Thoracic aorta (tissue), 2 donors: ENCODE data around the gene PAM16. TPM values are rescaled to one million over a fixed set of nuclear protein-coding genes. Genes with fewer than 3 reads are reported as not detected.
A peak's percentile ranks its signal among the peaks of the same experiment; 100 is the strongest.

ENCODE experiments used
- ATAC-seq: fragments of 150-250 bp; one replicate; pipeline ENCODE4 v1.8.0; 2017; ENCODE audit warnings: low read depth; ENCODE audit not compliant: insufficient number of reproducible peaks, low FRiP score
- DNase-seq: peaks from one replicate; pipeline ENCODE4 v3.0.0-alpha.2; 2020; ENCODE audit warnings: low spot score
- H3K27ac ChIP-seq, 2 donors: fragments of 200-600 bp; sonication (generic); 1 replicate in 1 of 2; 2 replicates in 1 of 2; pipeline ENCODE4 v1.5.1; 2016; ENCODE audit warnings: mild to moderate bottlenecking in 2 of 2, moderate library complexity in 2 of 2
- H3K27me3 ChIP-seq: fragments of 200-600 bp; sonication (generic); replicated peaks from 2 replicates; pipeline ENCODE4 v1.6.0; 2016; ENCODE audit warnings: mild to moderate bottlenecking; ENCODE audit not compliant: insufficient read depth
- H3K36me3 ChIP-seq: fragments of 200-600 bp; sonication (generic); one replicate; pipeline ENCODE4 v1.5.1; 2016
- H3K4me1 ChIP-seq, 2 donors: fragments of 200-600 bp; sonication (generic); 1 replicate in 1 of 2; 2 replicates in 1 of 2; pipeline versions ENCODE4 v1.5.1 to v1.6.0; 2016; ENCODE audit warnings: low read depth in 2 of 2, mild to moderate bottlenecking in 1 of 2; ENCODE audit not compliant: control insufficient read depth in 1 of 2
- H3K4me3 ChIP-seq: fragments of 200-600 bp; sonication (generic); 2 replicates; pipeline ENCODE4 v1.5.1; 2016; ENCODE audit warnings: mild to moderate bottlenecking
- H3K9me3 ChIP-seq: fragments of 200-600 bp; sonication (generic); 2 replicates; pipeline ENCODE4 v1.5.1; 2016
- total RNA-seq, 2 donors: library from RNA; depleted of rRNA; stranded (reverse); fragments of >200 nt; gene quantifications; one replicate each; pipeline versions ENCODE4 v1.1.0 to v1.2.3, GENCODE V29; 2016
- TF ChIP-seq, protein P1 (sequence below): fragments of 200-600 bp; sonication (generic); IDR thresholded peaks from one replicate; pipeline ENCODE4 v1.5.1; 2019; ENCODE audit warnings: antibody characterized with exemption

PAM16 gene
- total RNA-seq, 2 donors from 2014 or later = 18.4 to 21.1 TPM

DNA sequence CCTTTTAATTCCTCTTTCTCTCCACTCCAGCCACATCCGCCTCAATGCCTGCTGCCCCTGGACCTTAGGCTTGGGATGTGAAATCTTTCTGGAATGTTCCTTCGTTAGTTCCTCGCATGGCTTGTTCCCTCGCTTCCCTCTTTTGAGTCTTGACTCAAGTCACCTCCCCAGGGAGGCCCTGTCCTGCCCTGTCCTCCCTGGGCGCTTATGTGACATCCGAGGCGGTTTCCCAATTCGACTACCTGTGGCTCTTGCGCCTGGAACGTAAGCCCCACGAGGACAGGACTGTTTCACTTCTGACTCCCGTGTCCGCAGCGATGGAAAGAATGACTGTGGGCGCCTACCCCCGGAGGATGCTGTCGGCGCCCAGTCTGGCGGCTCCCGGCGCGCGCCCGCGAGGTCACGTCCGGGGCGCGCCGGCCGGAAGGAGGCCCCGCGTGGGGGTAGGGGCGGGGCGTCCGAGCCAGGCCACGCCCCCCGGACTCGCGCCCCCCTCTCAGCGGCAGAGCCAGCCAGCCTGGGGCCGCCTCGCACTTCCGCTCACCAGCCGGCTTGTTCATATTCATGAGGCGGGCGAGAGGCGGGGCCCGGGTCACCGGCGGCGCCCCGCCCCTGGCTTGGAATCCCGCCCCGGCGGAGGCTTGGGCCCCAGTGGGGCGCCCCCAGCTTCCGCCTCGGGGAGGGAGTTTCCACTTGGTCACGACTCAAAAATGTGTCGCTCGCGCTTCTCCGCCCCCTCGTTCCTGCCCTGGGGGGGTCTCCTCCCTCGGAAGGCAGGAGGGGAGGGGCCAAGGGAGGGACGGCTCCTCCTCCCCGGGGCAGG lies 43.7 kb downstream of the PAM16 start:
- peak overlapping the region; percentile 66 for H3K4me3 ChIP-seq
- ATAC-seq = peak; percentile 82
- TF ChIP-seq, protein P1, sequence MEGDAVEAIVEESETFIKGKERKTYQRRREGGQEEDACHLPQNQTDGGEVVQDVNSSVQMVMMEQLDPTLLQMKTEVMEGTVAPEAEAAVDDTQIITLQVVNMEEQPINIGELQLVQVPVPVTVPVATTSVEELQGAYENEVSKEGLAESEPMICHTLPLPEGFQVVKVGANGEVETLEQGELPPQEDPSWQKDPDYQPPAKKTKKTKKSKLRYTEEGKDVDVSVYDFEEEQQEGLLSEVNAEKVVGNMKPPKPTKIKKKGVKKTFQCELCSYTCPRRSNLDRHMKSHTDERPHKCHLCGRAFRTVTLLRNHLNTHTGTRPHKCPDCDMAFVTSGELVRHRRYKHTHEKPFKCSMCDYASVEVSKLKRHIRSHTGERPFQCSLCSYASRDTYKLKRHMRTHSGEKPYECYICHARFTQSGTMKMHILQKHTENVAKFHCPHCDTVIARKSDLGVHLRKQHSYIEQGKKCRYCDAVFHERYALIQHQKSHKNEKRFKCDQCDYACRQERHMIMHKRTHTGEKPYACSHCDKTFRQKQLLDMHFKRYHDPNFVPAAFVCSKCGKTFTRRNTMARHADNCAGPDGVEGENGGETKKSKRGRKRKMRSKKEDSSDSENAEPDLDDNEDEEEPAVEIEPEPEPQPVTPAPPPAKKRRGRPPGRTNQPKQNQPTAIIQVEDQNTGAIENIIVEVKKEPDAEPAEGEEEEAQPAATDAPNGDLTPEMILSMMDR = no peak
- H3K27me3 ChIP-seq = no peaks in the 10 kb centered on the region
- no peaks in the 10 kb centered on the region for H3K36me3 ChIP-seq
- peaks cover 0 to 8% of the 10 kb centered on the region in 2 donors for H3K4me1 ChIP-seq
- peak; percentile 77 for DNase-seq
- peak overlapping the region; percentile 76 to 80 for H3K27ac ChIP-seq
- no peaks in the 10 kb centered on the region for H3K9me3 ChIP-seq

DNA sequence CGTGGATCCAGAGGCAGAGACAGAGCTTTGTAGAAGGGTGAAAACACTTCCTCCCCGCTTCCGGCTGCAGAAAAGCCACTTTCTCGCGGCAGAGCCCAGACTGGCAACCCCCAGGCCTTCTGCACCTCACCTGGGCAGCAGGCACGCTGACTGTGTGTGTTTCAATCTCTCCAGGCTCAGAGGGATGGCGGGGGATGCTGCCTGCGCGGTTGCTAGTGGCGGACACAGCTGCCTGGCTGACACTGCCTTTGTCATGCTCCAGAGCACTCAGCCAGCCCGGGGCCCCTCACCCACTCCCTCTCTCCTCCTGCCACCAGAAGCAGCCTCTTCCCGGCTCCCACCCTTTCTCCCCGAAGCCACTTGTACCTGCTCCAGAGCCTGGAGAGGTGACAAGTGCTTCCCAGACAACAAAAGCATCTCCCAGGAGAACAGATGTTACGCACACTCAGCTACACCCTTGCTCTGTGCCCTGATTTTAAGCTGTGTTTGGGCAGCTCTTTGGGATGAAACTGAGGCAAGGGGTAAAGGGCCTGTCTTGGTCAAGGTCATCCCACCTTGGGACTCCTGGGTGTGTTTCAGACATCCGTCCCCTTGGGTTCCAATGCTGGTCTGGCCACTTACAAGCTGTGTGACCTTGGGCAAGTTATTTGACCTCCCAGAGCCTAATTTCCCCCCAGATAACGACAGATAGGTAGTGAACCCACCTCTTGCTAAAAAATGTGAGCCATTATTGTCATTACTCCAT lies 44.5 kb downstream of the PAM16 start:
- peak overlapping the region; percentile 76 to 80 for H3K27ac ChIP-seq
- H3K4me3 ChIP-seq = peak overlapping the region; percentile 66
- no peaks in the 10 kb centered on the region for H3K36me3 ChIP-seq
- DNase-seq = no peak
- ATAC-seq = no peak
- H3K9me3 ChIP-seq = no peaks in the 10 kb centered on the region
- peaks cover 0 to 8% of the 10 kb centered on the region in 2 donors for H3K4me1 ChIP-seq
- TF ChIP-seq, protein P1 = no peak
- H3K27me3 ChIP-seq = no peaks in the 10 kb centered on the region

DNA sequence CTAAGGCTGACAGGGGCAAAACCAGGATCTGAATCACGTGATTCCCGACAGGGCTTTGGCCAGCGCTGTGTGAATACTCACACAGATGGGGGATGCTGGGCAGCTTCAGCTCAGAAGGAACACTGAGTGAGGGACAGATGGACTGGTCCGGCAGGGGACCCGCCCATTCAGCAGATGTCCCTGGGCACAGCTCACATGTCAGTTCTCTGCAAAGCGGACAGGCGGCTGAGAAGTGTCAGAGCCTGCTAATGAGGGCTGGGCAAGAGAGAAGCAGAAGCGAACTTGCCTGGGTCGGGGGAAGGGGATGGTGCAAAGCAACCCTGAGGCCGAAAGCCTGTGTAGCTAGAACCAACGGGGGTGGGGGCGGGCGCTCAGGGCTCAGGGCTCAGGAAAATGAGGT lies 47.1 kb downstream of the PAM16 start:
- no peak for DNase-seq
- no peak for ATAC-seq
- H3K4me1 ChIP-seq = peaks cover 7 to 19% of the 10 kb centered on the region in 2 donors
- no peaks in the 10 kb centered on the region for H3K9me3 ChIP-seq
- H3K36me3 ChIP-seq = no peaks in the 10 kb centered on the region
- TF ChIP-seq, protein P1 = no peak
- no peak overlapping the region for H3K4me3 ChIP-seq
- no peaks in the 10 kb centered on the region for H3K27me3 ChIP-seq
- no peak overlapping the region for H3K27ac ChIP-seq

DNA sequence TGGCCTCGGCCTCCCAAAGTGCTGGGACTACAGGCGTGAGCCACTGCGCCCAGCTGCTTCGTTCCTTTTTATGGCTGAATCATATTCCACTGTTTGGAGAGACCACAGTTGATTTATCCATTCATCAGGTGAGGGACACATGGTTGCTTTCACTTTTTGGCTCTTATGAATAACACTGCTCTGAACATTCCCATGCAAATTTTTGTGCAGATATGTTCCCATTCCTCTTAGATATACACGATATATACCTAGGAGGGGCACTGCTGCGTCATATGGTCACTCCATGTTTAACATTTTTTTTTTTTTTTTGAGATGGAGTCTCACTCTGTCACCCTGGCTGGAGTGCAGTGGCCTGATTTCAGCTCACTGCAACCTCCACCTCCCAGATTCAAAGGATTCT lies 49.2 kb downstream of the PAM16 start:
- ATAC-seq (no peak), DNase-seq (no peak)
- no peak overlapping the region for H3K27ac ChIP-seq
- TF ChIP-seq, protein P1 = no peak
- no peaks in the 10 kb centered on the region for H3K27me3 ChIP-seq
- peaks cover 12 to 19% of the 10 kb centered on the region in 2 donors for H3K4me1 ChIP-seq
- H3K9me3 ChIP-seq = no peaks in the 10 kb centered on the region
- H3K36me3 ChIP-seq = no peaks in the 10 kb centered on the region
- H3K4me3 ChIP-seq = no peak overlapping the region

DNA sequence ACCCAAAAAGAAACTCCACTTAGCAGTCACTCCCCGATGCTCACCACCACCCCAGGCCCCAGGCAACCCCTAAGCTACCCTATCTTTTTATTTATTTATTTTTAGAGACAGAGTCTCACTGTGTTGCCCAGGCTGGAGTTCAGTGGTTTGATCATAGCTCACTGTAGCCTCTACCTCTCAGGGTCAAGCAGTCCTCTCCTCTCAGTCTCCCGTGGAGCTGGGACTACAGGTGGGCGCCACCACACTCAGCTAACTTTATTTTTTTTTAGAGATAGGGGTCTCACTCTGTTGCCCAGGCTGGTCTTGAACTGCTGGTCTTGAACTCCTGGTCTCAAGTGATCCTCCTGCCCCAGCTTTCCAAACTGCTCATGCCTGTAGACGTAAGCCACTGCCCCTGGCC lies 49.9 kb downstream of the PAM16 start:
- Histone ChIP-seq H3K9me3 (no peaks in the 10 kb centered on the region), H3K4me1 (peaks cover 12 to 15% of the 10 kb centered on the region in 2 donors), H3K36me3 (no peaks in the 10 kb centered on the region), H3K4me3 (no peak overlapping the region), H3K27ac (no peak overlapping the region), H3K27me3 (no peaks in the 10 kb centered on the region)
- ATAC-seq (no peak), DNase-seq (no peak)
- TF ChIP-seq, protein P1 = no peak
